ENCODE results near the gene PDE11A.

PDE11A gene

GRCh38 chr2:177666408-177666807 is 406.2 kb downstream of the PDE11A start:
- DNase-seq (ENCODE audit: low read depth): no peak

GRCh38 chr2:177665948-177666347 is 406.6 kb downstream of the PDE11A start:
- DNase-seq (ENCODE audit: low read depth): no peak

- no peak for DNase-seq (ENCODE audit: low read depth)
Observed at GRCh38 chr2:177665328-177665727, 407.2 kb downstream of the PDE11A start.

- no peak for DNase-seq (ENCODE audit: low read depth)
Observed at GRCh38 chr2:177662895-177663294, 409.7 kb downstream of the PDE11A start.

GRCh38 chr2:177660742-177661141 is 411.8 kb downstream of the PDE11A start:
- no peak for DNase-seq (ENCODE audit: low read depth)

- no peak for DNase-seq (ENCODE audit: low read depth)
Observed at GRCh38 chr2:177658309-177658708, 414.3 kb downstream of the PDE11A start.

- no peak for DNase-seq (ENCODE audit: low read depth)
Observed at GRCh38 chr2:177651833-177652232, 420.7 kb downstream of the PDE11A start.

- no peak for DNase-seq (ENCODE audit: low read depth)
Observed at GRCh38 chr2:177649568-177650518, 422.7 kb downstream of the PDE11A start.

GRCh38 chr2:177646791-177647190 is 425.8 kb downstream of the PDE11A start:
- no peak for DNase-seq (ENCODE audit: low read depth)

GRCh38 chr2:177646241-177646640 is 426.3 kb downstream of the PDE11A start:
- DNase-seq (ENCODE audit: low read depth): no peak

- no peak for DNase-seq (ENCODE audit: low read depth)
Observed at GRCh38 chr2:177641331-177641730, 431.2 kb downstream of the PDE11A start.

GRCh38 chr2:177640423-177640822 is 432.2 kb downstream of the PDE11A start:
- no peak for DNase-seq (ENCODE audit: low read depth)

- DNase-seq (ENCODE audit: low read depth): no peak
Observed at GRCh38 chr2:177639262-177639914, 433.2 kb downstream of the PDE11A start.

- no peak for DNase-seq (ENCODE audit: low read depth)
Observed at GRCh38 chr2:177638507-177638906, 434.1 kb downstream of the PDE11A start.

- DNase-seq (ENCODE audit: low read depth): no peak
Observed at GRCh38 chr2:177636672-177637071, 435.9 kb downstream of the PDE11A start.

- DNase-seq (ENCODE audit: low read depth): no peak
Observed at GRCh38 chr2:177635696-177636095, 436.9 kb downstream of the PDE11A start.

- no peak for DNase-seq (ENCODE audit: low read depth)
Observed at GRCh38 chr2:177633910-177634294, 438.7 kb downstream of the PDE11A start.

- no peak for DNase-seq (ENCODE audit: low read depth)
Observed at GRCh38 chr2:177633111-177633510, 439.5 kb downstream of the PDE11A start.

- DNase-seq (ENCODE audit: low read depth): no peak
Observed at GRCh38 chr2:177631680-177632079, 440.9 kb downstream of the PDE11A start.

- DNase-seq (ENCODE audit: low read depth): no peak
Observed at GRCh38 chr2:177629357-177630024, 443.1 kb downstream of the PDE11A start.

- no peak for DNase-seq (ENCODE audit: low read depth)
Observed at GRCh38 chr2:177628831-177629230, 443.7 kb downstream of the PDE11A start.

GRCh38 chr2:177625744-177626650 is 446.6 kb downstream of the PDE11A start:
- DNase-seq (ENCODE audit: low read depth): no peak
